Measurements from ENCODE around the gene MAPK11.

GRCh38 chr22:50253941-50254340, 16.2 kb downstream of the MAPK11 start:
- TF ChIP-seq CTCF (conservative IDR thresholded peaks at IDR 0.05) (no peak), EZH2 (IDR thresholded peaks at IDR 0.05; ENCODE audit: low read depth) (no peak)

Measured in PC-9 (cell line).